GM18526 (cell line): ENCODE results near the gene TMEM178A.

Experiments used
- POLR2A ChIP-seq: IDR thresholded peaks from 3 replicates; pipeline ENCODE4 v1.6.1; 2011; ENCODE audit not compliant: insufficient read length; ENCODE audit errors: extremely low read depth

Gene TMEM178A

GRCh38 chr2:39715822-39716221, 50.1 kb downstream of the TMEM178A start:
- no peak for TF ChIP-seq POLR2A

- no peak for TF ChIP-seq POLR2A
Measured at GRCh38 chr2:39717067-39717466, 51.4 kb downstream of the TMEM178A start.

GRCh38 chr2:39718483-39718882, 52.8 kb downstream of the TMEM178A start:
- TF ChIP-seq POLR2A = no peak

- no peak for TF ChIP-seq POLR2A
Measured at GRCh38 chr2:39719317-39719716, 53.6 kb downstream of the TMEM178A start.

GRCh38 chr2:39720970-39721369, 55.3 kb downstream of the TMEM178A start:
- TF ChIP-seq POLR2A = no peak

- TF ChIP-seq POLR2A = no peak
Measured at GRCh38 chr2:39723497-39723896, 57.8 kb downstream of the TMEM178A start.

GRCh38 chr2:39723946-39724827, 58.5 kb downstream of the TMEM178A start:
- TF ChIP-seq POLR2A = no peak

GRCh38 chr2:39724828-39725144, 59.1 kb downstream of the TMEM178A start:
- TF ChIP-seq POLR2A = no peak

- TF ChIP-seq POLR2A = no peak
Measured at GRCh38 chr2:39725401-39725800, 59.7 kb downstream of the TMEM178A start.

GRCh38 chr2:39728941-39729351, 63.2 kb downstream of the TMEM178A start:
- no peak for TF ChIP-seq POLR2A

- no peak for TF ChIP-seq POLR2A
Measured at GRCh38 chr2:39730276-39730675, 64.6 kb downstream of the TMEM178A start.

- TF ChIP-seq POLR2A = no peak
Measured at GRCh38 chr2:39730685-39731302, 65.1 kb downstream of the TMEM178A start.

GRCh38 chr2:39731546-39731945, 65.8 kb downstream of the TMEM178A start:
- no peak for TF ChIP-seq POLR2A

- TF ChIP-seq POLR2A = no peak
Measured at GRCh38 chr2:39732482-39732881, 66.8 kb downstream of the TMEM178A start.

- TF ChIP-seq POLR2A = no peak
Measured at GRCh38 chr2:39733070-39733674, 67.5 kb downstream of the TMEM178A start.

- no peak for TF ChIP-seq POLR2A
Measured at GRCh38 chr2:39734445-39734844, 68.7 kb downstream of the TMEM178A start.

GRCh38 chr2:39735648-39736047, 69.9 kb downstream of the TMEM178A start:
- TF ChIP-seq POLR2A = no peak

- TF ChIP-seq POLR2A = no peak
Measured at GRCh38 chr2:39736640-39737039, 70.9 kb downstream of the TMEM178A start.
